Left ventricle myocardium superior (tissue), 1 donor: ENCODE results near the gene USP10. TPM values are rescaled to one million over a fixed set of nuclear protein-coding genes. Genes with fewer than 3 reads are reported as not detected.
"Not testable (repeated sequence)": the region's sequence is repeated elsewhere in the genome, so short reads cannot be mapped to it uniquely, and the experiment has no call there.

Source experiments
- ATAC-seq: fragments of 200-7000 bp; cut with Tn5 transposase; one replicate; pipeline ENCODE4 v1.9.1; 2020; ENCODE audit warnings: mild to moderate bottlenecking, moderate library complexity
- DNase-seq: peaks from one replicate; pipeline ENCODE4 v3.0.0-alpha.2; 2020
- intact Hi-C: fragments of 100-400 bp; cut with micrococcal nuclease; formaldehyde crosslinking; loops from one replicate; pipeline ENCODE4 v1.11.0; 2022
- total RNA-seq: library from RNA; stranded (reverse); fragmentation: NEBNext Ultra II Directional; extraction: Animal tissue kit (Norgen Biotek cat#: 25700); gene quantifications from one replicate; pipeline ENCODE4 v1.2.1, GENCODE V29; 2021
- donor health status: DM: no; HTN: yes; CAD: no; lungs with severe emphysema.

The USP10 gene
- total RNA-seq, 1 donor from 2014 or later: 74.5 TPM

DNA sequence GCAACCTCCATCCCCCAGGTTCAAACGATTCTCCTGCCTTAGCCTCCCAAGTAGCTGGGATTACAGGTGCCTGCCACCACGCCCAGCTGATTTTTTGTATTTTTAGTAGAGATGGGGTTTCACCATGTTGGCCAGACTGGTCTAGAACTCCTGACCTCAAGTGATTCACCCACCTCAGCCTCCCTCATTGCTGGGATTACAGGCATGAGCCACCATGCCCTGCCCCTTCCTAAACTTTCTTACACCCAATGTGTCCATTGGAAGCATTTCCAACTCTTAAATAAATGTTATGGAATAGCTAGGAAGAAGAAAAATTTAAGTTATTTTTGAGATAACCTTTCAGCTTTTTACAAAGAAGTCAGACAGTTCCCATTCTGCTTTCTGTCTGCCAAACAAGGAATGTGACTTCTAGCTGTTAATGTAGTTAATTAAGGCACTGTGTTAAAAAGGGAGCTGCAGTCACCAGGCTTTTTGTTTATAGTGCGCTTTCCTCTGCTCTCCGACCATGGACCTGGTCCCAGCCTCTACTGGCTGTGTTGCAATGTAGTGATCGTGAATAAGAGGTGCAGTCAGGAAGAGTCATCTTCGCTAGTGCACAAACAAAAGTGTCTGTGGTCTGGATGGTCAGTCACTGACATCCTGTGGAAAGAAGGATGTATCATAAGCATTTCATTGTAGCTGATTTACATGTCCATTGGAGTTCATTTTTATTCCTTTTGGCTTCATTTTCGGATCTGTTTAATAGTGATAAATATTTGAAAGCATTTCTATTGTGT lies 39.7 kb downstream of the USP10 start:
- no peak for ATAC-seq
- intact Hi-C loops: no loop called here
- no peak for DNase-seq

DNA sequence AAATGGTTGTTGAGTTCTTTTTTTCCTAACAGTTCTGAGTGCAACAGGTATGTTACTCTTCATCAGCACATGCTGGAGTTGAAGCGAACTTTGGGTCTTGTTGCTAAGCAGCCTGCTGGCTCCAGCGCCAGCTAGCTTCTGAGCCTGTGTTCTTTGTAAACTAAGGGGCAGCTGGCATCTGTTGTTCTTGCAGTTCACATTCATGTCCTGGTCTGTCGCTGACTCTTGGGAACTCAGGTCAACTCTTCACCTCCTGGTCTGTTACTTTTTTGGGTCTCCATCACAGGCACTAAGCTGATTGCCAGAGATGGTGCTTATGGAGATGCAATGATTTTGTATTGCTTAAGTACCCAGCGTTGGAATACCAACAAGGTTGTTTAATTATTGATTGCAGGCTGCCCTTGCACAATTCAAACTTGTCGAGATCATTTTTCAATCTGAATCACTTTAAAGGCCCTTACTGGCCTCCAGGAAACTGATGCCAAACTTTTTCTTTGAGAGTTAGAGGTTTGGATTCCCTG lies 40.9 kb downstream of the USP10 start:
- intact Hi-C loops: no loop called here
- ATAC-seq (peak; percentile 59), DNase-seq (peak; percentile 73)

GRCh38 chr16:84741340-84741830 lies 41.6 kb downstream of the USP10 start:
- no peak for DNase-seq
- peak; percentile 4 for ATAC-seq
- intact Hi-C loops: no loop called here

GRCh38 chr16:84742641-84743092 lies 42.9 kb downstream of the USP10 start:
- intact Hi-C loops: no loop called here
- no peak for ATAC-seq
- no peak for DNase-seq

GRCh38 chr16:84746231-84746630 lies 46.4 kb downstream of the USP10 start:
- intact Hi-C loops: no loop called here
- ATAC-seq (no peak), DNase-seq (no peak)

DNA sequence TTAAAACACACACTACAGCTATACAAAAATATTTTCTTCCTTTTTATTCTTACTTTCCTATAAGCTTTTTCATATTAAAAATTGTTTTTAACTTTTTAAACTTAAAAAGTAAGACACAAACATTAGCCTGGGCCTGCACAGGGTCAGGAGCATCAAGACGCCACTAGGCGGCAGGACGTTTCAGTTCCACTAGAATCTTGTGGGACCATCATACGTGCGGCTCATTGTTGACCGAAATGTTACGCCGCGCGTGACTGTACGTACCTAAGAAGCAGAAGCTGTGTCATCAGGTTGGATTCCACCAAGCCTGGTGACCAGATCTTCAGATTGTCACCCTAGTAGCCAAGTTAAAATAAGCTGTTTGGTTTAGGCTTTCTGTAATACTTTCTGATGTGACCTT lies 47.1 kb downstream of the USP10 start:
- intact Hi-C loops: no loop called here
- ATAC-seq: no peak
- no peak for DNase-seq

DNA sequence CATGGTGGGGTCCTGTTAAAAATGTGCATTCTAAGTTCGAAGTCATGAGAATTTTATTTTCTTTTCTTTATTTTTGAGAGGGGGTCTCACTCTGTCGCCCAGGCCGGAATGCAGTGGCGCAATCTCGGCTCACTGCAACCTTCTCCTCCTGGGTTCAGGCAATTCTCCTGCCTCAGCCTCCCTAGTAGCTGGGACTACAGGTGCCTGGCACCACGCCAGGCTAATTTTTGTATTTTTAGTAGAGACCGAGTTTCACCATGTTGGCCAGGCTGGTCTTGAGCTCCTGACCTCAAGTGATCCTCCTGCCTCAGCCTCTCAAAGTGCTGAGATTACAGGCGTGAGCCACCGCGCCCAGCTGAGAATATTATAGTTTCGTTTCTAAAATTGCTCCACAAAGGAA lies 48.4 kb downstream of the USP10 start:
- DNase-seq, intact Hi-C loops, ATAC-seq: not testable (repeated sequence)

- DNase-seq: no peak
- intact Hi-C loops: no loop called here
- no peak for ATAC-seq
Measured at GRCh38 chr16:84749072-84749471, 49.3 kb downstream of the USP10 start.

- intact Hi-C loops: loop anchor here (10.0 kb wide), 1 partner anchor 205 kb away; no protein-coding TSS in a partner anchor
- ATAC-seq: peak; percentile 21
- DNase-seq: no peak
Measured at GRCh38 chr16:84749815-84750214, 50.0 kb downstream of the USP10 start.

GRCh38 chr16:84750575-84750974 lies 50.8 kb downstream of the USP10 start:
- intact Hi-C loops: loop anchor here (10.0 kb wide), 1 partner anchor 204 kb away; no protein-coding TSS in a partner anchor
- ATAC-seq: no peak

DNA sequence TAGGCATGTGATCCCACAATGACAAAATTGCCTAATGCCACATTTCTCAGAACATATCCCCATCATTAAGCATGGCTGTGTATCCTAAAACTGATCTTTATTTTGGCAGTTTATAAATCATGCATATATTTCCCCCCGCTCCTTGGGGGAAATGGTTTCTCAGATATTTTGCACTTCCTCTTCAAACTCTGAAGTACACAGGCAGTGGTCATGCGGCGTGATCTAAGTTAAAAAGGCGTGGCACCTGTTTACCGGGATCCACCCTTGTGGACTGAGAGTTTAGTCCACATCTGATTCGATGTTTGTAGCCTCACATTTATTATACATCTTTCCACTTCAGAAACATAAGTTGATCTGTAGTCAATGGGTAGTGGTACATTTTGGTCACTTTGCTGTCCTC lies 51.4 kb downstream of the USP10 start:
- intact Hi-C loops: loop anchor here (10.0 kb wide), 1 partner anchor 204 kb away; no protein-coding TSS in a partner anchor
- ATAC-seq (no peak), DNase-seq (no peak)

More at GRCh38 chr16:84750575-84750974, 50.8 kb downstream of the USP10 start:
- DNase-seq: no peak

DNA sequence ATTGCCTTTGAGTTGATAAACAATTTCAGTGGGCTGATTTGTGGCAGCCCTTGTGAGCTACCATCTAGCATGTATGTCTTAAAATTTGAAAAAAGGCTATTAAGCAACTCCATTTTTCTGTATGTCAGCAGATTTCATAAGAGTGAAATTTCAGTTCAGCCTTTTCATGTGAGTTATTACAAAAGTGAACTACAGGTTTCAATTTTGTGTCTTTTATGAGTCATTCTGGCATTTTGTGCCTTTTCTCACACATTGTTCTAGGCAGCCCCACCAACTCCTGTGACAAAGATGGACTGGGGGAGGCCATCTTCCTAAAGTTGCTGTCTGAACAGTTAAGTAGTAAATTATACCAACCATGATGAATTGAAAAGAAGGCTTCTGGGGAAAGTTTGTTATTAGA lies 52.1 kb downstream of the USP10 start:
- no peak for DNase-seq
- intact Hi-C loops: loop anchor here (10.0 kb wide), 1 partner anchor 203 kb away; no protein-coding TSS in a partner anchor
- ATAC-seq: no peak

- ATAC-seq (no peak), DNase-seq (no peak)
- intact Hi-C loops: loop anchor here (10.0 kb wide), 1 partner anchor 202 kb away; no protein-coding TSS in a partner anchor
Measured at GRCh38 chr16:84752600-84752999, 52.8 kb downstream of the USP10 start.

DNA sequence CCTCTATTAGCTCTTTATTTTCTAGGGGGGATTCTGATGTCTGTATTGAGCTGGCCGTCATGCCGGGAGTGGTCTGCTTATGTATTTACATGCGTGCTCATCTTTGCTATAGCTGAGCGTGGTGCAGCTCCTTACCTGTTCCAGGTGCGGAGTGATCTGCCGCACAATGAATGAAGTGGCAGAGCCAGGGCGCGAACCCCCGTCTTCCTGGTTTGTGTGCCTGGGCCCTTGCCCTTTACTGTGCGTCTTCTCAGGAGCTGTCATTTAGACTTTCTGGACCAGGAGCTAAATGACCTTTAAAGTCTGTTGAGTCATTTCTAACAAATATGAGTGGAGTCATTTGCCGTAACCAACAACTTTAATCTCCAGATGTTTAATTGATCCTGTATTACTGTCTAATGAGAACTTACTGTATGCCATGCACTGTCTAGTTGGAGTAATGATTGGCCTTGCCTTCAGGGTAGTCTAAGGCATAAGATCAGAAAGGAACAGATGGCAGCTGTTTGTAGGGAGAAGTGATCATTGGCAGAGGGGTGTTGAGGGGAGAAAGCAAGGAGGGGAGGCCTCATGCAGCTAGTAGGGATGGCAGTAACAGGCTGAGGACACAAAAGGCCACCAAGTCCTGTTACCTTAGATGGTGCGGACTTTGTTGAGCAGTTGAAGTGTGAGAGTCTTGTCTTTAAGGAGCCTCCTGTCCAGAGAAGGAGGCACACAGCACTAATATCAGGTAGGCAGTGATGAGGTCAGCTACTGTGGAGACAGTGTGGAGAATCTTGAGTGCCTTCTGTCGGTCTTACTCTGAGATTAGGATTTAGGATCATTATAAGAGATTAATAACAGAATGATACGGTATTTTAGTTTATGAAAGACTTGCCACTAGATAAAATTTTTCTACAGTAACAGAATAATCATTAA lies 53.9 kb downstream of the USP10 start:
- ATAC-seq (no peak), DNase-seq (no peak)
- intact Hi-C loops: loop anchor here (10.0 kb wide), 1 partner anchor 201 kb away; no protein-coding TSS in a partner anchor

DNA sequence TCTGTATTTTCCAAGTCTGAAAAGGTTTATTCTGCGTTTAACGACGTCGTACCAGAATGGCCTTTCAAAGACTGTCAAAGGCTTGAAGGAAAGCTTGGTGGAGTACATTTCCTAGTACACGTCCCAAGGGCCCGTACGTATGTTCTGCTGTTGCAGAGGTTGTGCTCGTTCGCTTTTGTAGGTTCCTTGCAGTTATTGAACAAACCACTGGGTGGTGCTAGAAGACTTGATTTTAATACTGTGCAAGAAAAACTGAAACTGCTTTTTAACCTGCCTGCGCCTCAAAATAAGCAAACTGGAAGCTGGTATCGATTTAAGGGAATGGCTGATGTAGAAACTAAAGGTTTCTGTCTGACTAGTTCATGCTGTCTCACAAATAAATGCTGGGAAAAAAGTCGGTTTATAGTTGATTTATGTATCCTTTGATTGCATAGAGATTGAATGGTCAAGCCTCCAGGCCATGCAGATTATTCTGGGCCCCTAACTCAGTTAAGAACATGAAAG lies 54.6 kb downstream of the USP10 start:
- DNase-seq (no peak), ATAC-seq (peak; percentile 79)
- intact Hi-C loops: loop anchor here (10.0 kb wide), 1 partner anchor 200 kb away; no protein-coding TSS in a partner anchor

DNA sequence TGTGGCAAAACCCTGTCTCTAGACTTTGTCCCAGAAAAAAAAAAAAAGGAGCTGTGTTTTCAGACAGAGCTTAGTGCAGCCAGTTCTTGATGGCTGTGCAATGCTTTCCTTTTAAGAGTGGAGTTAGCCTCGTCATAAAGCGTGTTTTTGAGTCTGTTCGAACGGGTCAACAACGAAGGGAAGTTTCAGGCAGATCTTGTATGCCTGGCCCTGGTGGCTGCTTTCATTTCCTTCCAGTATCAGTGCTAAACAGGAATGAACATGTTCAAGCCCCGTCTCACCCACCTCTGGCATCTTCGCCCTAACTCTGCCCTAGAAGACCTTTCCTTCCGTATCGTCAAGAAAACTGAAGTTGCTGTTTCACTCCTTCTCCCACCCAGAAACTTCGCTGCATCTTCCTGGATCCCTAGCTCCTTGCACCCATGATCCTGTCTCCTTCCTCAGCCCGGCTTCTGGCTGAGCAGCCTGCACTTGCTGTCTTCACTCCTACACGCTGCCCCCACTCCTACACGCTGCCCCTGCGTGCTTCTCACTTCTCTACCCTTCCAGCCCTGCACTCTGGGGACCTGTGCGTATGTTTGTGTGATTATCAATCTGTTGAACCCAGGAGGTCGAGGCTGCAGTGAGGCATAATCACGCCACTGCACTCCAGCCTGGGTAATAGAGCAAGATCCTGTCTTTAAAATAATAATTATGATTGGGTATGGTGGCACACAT lies 55.3 kb downstream of the USP10 start:
- ATAC-seq (no peak), DNase-seq (no peak)
- intact Hi-C loops: loop anchor here (10.0 kb wide), 1 partner anchor 200 kb away; no protein-coding TSS in a partner anchor

DNA sequence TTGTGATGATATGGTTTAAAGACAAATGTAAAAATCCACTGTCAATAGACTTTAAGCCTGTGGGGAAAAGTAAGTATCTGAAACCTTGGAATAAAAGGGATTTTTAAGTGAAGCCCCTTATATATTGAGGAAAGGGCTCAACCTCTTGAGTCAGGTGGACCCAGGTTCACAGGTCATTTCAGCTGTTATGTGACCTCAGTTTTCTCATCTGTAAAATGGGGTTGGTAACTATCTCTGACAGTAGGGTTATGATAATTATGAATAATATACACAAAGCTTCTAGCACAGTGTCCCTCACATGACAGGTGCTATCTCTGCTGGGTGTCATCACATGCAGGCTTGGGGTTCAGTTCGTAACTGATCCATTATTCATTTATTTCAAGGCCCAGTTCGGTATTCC lies 57.0 kb downstream of the USP10 start:
- intact Hi-C loops: loop anchor here (10.0 kb wide), 1 partner anchor 198 kb away; no protein-coding TSS in a partner anchor
- DNase-seq (no peak), ATAC-seq (no peak)

DNA sequence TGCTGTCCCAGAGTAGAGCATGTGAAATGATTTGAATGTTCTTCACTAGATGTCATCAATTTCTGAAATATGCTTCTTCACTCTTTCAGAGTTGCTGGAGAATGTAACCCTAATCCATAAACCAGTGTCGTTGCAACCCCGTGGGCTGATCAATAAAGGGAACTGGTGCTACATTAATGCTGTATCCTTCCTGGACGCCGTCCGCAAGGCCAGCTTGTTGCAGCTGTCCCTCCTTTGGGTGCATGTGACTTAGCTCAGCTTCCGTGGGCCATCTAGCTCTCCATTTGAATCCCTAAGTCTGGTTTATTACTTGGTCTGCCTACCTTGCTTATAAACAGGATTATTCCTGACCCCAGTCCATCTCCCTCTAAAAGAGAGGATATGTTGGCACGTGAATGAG lies 58.8 kb downstream of the USP10 start:
- intact Hi-C loops: loop anchor here (10.0 kb wide), 1 partner anchor 196 kb away; no protein-coding TSS in a partner anchor
- DNase-seq: peak; percentile 57
- ATAC-seq: peak; percentile 37
